Lung (tissue), 12 donors: ENCODE data around the gene NIFK. TPM values are rescaled to one million over a fixed set of nuclear protein-coding genes. Genes with fewer than 3 reads are reported as not detected.

Experiments used
- ATAC-seq: fragments of 200-7000 bp; cut with Tn5 transposase; one replicate; pipeline ENCODE4 v1.9.1; 2020; ENCODE audit warnings: moderate number of reproducible peaks; ENCODE audit not compliant: insufficient read depth, low FRiP score
- DNase-seq, 3 donors: peaks; one replicate each; pipeline ENCODE4 v3.0.0-alpha.2; 2013 to 2017
- H3K27ac ChIP-seq, 2 donors: one replicate each; pipeline ENCODE4 v1.5.1; 2013; ENCODE audit warnings: mild to moderate bottlenecking in 2 of 2, moderate library complexity in 2 of 2, control low read depth in 1 of 2, inconsistent platforms in 1 of 2, low read depth in 1 of 2, low read length in 1 of 2
- H3K27me3 ChIP-seq, 3 donors: one replicate each; pipeline ENCODE4 v1.5.1; 2013; ENCODE audit warnings: low read length in 2 of 3; ENCODE audit not compliant: control insufficient read depth in 3 of 3, insufficient read depth in 3 of 3
- H3K36me3 ChIP-seq, 4 donors: one replicate each; pipeline ENCODE4 v1.5.1; 2013; ENCODE audit warnings: low read length in 4 of 4, mild to moderate bottlenecking in 1 of 4, moderate library complexity in 1 of 4; ENCODE audit not compliant: control insufficient read depth in 4 of 4, insufficient read depth in 4 of 4
- H3K4me1 ChIP-seq, 5 donors: one replicate each; pipeline ENCODE4 v1.5.1; 2013; ENCODE audit warnings: low read length in 5 of 5, mild to moderate bottlenecking in 2 of 5, moderate library complexity in 1 of 5; ENCODE audit not compliant: control insufficient read depth in 5 of 5, insufficient read depth in 5 of 5
- H3K4me3 ChIP-seq: one replicate; pipeline ENCODE4 v1.5.1; 2013; ENCODE audit warnings: mild to moderate bottlenecking, control low read depth, moderate library complexity
- H3K9ac ChIP-seq, 2 donors: one replicate each; pipeline ENCODE4 v1.5.1; 2013; ENCODE audit warnings: low read length in 2 of 2, control low read depth in 1 of 2; ENCODE audit not compliant: insufficient read depth in 1 of 2
- H3K9me3 ChIP-seq, 4 donors: one replicate each; pipeline ENCODE4 v1.5.1; 2013; ENCODE audit warnings: low read length in 3 of 4, mild to moderate bottlenecking in 1 of 4, moderate library complexity in 1 of 4; ENCODE audit not compliant: control insufficient read depth in 4 of 4, insufficient read depth in 3 of 4
- CTCF ChIP-seq: IDR thresholded peaks from 2 replicates; pipeline ENCODE4 v1.5.1; 2012; ENCODE audit warnings: mild to moderate bottlenecking; ENCODE audit errors: control extremely low read depth, extremely low read depth
- WGBS, 2 donors: extraction: QIAGEN DNeasy Blood & Tissue Kit; methylation state at CpG; one replicate each; pipeline ENCODE4 v1.1.7; 2013; 5-methylcytosine and 5-hydroxymethylcytosine counted together
- polyA plus RNA-seq, 2 donors: library from polyadenylated mRNA; stranded (reverse); fragments of 200-250 nt; gene quantifications; one replicate each; pipeline ENCODE4 v1.2.1, GENCODE V29; 2013
- total RNA-seq, 2 donors: library from RNA; depleted of rRNA in 1 of 2; stranded (reverse); fragments of >200 nt in 1 of 2; gene quantifications; one replicate each; pipeline ENCODE4 v1.2.1, GENCODE V29; 2014 to 2021
- donor health status: control.
- donor health status: control.
- donor health status: Bipolar disorder and iron deficiency.
- donor health status: healthy.
- donor health status: DM: yes; HTN: yes; CAD: no.

The NIFK gene
- total and polyA plus RNA-seq, 4 donors = 32.2 to 78.0 (median 35.4) TPM

- Histone ChIP-seq H3K9me3 (no peaks in the 10 kb centered on the region), H3K27me3 (no peaks in the 10 kb centered on the region), H3K9ac (peak overlapping the region in 1 of 2 donors; percentile 86), H3K36me3 (peaks cover 4 to 9% (median 7%) of the 10 kb centered on the region in 4 donors), H3K27ac (peak overlapping the region in 1 of 2 donors; percentile 46), H3K4me3 (peak overlapping the region; percentile 24), H3K4me1 (peaks cover 0 to 14% (median 4%) of the 10 kb centered on the region in 5 donors)
- WGBS, 2 donors = 0 to 2% methylated on average over 8 of the region's 8 CpGs
- DNase-seq (peak in 2 of 3 donors; percentile 10 to 17), ATAC-seq (no peak)
- no peak for TF ChIP-seq CTCF
These were observed 18.2 kb upstream of the NIFK start for GRCh38 chr2:121754851-121755236.

- Histone ChIP-seq H3K27me3 (no peaks in the 10 kb centered on the region), H3K9ac (no peak overlapping the region), H3K36me3 (no peaks in the 10 kb centered on the region), H3K4me3 (no peak overlapping the region), H3K9me3 (no peaks in the 10 kb centered on the region), H3K27ac (no peak overlapping the region), H3K4me1 (no peaks in the 10 kb centered on the region)
- DNase-seq = peak in 2 of 3 donors; percentile 24 to 27
- no peak for ATAC-seq
- TF ChIP-seq CTCF = no peak
- WGBS, 2 donors = 76 to 85% methylated on average over 4 of the region's 4 CpGs
These were observed 11.5 kb upstream of the NIFK start for GRCh38 chr2:121748202-121748601.

GRCh38 chr2:121746071-121746578 is 9.4 kb upstream of the NIFK start:
- Histone ChIP-seq H3K36me3 (no peaks in the 10 kb centered on the region), H3K9me3 (no peaks in the 10 kb centered on the region), H3K27ac (no peak overlapping the region), H3K27me3 (peaks cover 0 to 4% (median 0%) of the 10 kb centered on the region in 3 donors), H3K4me1 (no peaks in the 10 kb centered on the region), H3K9ac (no peak overlapping the region), H3K4me3 (no peak overlapping the region)
- ATAC-seq (no peak), DNase-seq (no peak)
- no peak for TF ChIP-seq CTCF
- 57 to 66% methylated on average over 6 of the region's 6 CpGs for WGBS, 2 donors

- Histone ChIP-seq H3K27me3 (peaks cover 0 to 4% (median 0%) of the 10 kb centered on the region in 3 donors), H3K9me3 (no peaks in the 10 kb centered on the region), H3K4me1 (no peaks in the 10 kb centered on the region), H3K4me3 (no peak overlapping the region), H3K36me3 (no peaks in the 10 kb centered on the region), H3K9ac (no peak overlapping the region), H3K27ac (no peak overlapping the region)
- ATAC-seq (no peak), DNase-seq (no peak)
- no peak for TF ChIP-seq CTCF
- 84 to 87% methylated on average over 3 of the region's 3 CpGs for WGBS, 2 donors
These were observed 4.8 kb upstream of the NIFK start for GRCh38 chr2:121741450-121741849.
